Body of pancreas (tissue), 4 donors: ENCODE measurements around the gene DDX39B. TPM values are rescaled to one million over a fixed set of nuclear protein-coding genes. Genes with fewer than 3 reads are reported as not detected.

ENCODE experiments used
- ATAC-seq: fragments of 150-250 bp; one replicate; pipeline ENCODE4 v1.9.1; 2016
- DNase-seq, 4 donors: peaks; one replicate each; pipeline ENCODE4 v3.0.0-alpha.2; 2019
- H3K27ac ChIP-seq, 4 donors: fragments of 200-600 bp; sonication (generic); 1 replicate in 3 of 4; 2 replicates in 1 of 4; pipeline versions ENCODE4 v1.5.1 to v1.6.1; 2016 to 2019; ENCODE audit warnings: mild to moderate bottlenecking in 1 of 4, mixed read lengths in 1 of 4, moderate library complexity in 1 of 4
- H3K27me3 ChIP-seq, 2 donors: fragments of 200-600 bp; sonication (generic); one replicate each; pipeline ENCODE4 v1.6.0; 2016; ENCODE audit warnings: mild to moderate bottlenecking in 1 of 2
- H3K36me3 ChIP-seq, 2 donors: fragments of 200-600 bp; sonication (generic); replicated peaks in 1 of 2; 2 replicates each; pipeline ENCODE4 v1.5.1; 2016; ENCODE audit warnings: low read depth in 2 of 2; ENCODE audit not compliant: insufficient read depth in 1 of 2
- H3K4me1 ChIP-seq: fragments of 200-600 bp; sonication (generic); one replicate; pipeline ENCODE4 v1.6.0; 2016
- H3K4me3 ChIP-seq, 2 donors: fragments of 200-600 bp; sonication (generic); 1 replicate in 1 of 2; 2 replicates in 1 of 2; pipeline ENCODE4 v1.5.1; 2016 to 2019
- H3K9me3 ChIP-seq, 3 donors: fragments of 200-600 bp; sonication (generic); 1 replicate in 2 of 3; 2 replicates in 1 of 3; pipeline ENCODE4 v1.5.1; 2016
- CTCF ChIP-seq, 7 experiments: fragments of 450-650 bp in 4 of 7; fragments of 200-600 bp in 3 of 7; sonication (generic) in 3 of 7; IDR thresholded peaks; one replicate each; pipeline ENCODE4 v1.5.1; 2016 to 2019; ENCODE audit warnings: antibody characterized with exemption in 7 of 7
- POLR2A ChIP-seq, 3 donors: fragments of 450-650 bp; IDR thresholded peaks; one replicate each; pipeline ENCODE4 v1.6.1; 2016; ENCODE audit warnings: antibody characterized with exemption in 3 of 3, mild to moderate bottlenecking in 2 of 3
- WGBS, 2 donors: methylation state at CpG; one replicate each; pipeline ENCODE4 v1.1.5; 2017; 5-methylcytosine and 5-hydroxymethylcytosine counted together
- intact Hi-C: fragments of 100-400 bp; cut with DNase I; formaldehyde crosslinking; loops from one replicate; pipeline ENCODE4 v1.15.1; 2023
- small RNA-seq: library from RNA; depleted of rRNA; stranded (forward); fragments of <200 nt; gene quantifications from one replicate; pipeline ENCODE3, GENCODE V24; 2016
- total RNA-seq, 2 donors: library from RNA; depleted of rRNA; stranded (reverse); fragments of >200 nt; gene quantifications; one replicate each; pipeline ENCODE4 v1.1.0, GENCODE V29; 2016

DDX39B gene
- total RNA-seq, 2 donors from 2014 or later: 132 to 260 TPM

- H3K4me1 ChIP-seq: no peaks in the 10 kb centered on the region
Measured at GRCh38 chr6:31485055-31485454, 56.7 kb downstream of the DDX39B start.

GRCh38 chr6:31483392-31483791 is 58.4 kb downstream of the DDX39B start:
- TF ChIP-seq CTCF (IDR thresholded peaks at IDR 0.05) (no peak), POLR2A (IDR thresholded peaks at IDR 0.05) (no peak)
- ATAC-seq (no peak), DNase-seq (no peak)
- Histone ChIP-seq H3K4me1 (no peaks in the 10 kb centered on the region), H3K27me3 (no peaks in the 10 kb centered on the region), H3K9me3 (no peaks in the 10 kb centered on the region), H3K27ac (no peak overlapping the region), H3K4me3 (no peak overlapping the region), H3K36me3 (no peaks in the 10 kb centered on the region)
- WGBS, 2 donors: 30 to 45% methylated on average over 2 of the region's 2 CpGs
- intact Hi-C loops: no loop called here

More at GRCh38 chr6:31485055-31485454, 56.7 kb downstream of the DDX39B start:
- Histone ChIP-seq H3K27me3 (no peaks in the 10 kb centered on the region), H3K27ac (no peak overlapping the region), H3K4me3 (no peak overlapping the region), H3K9me3 (no peaks in the 10 kb centered on the region), H3K36me3 (no peaks in the 10 kb centered on the region)
- TF ChIP-seq POLR2A (IDR thresholded peaks at IDR 0.05) (no peak), CTCF (IDR thresholded peaks at IDR 0.05) (no peak)
- 56 to 65% methylated on average over 1 of the region's 1 CpG for WGBS, 2 donors
- intact Hi-C loops: no loop called here
- ATAC-seq (no peak), DNase-seq (no peak)

- no peak overlapping the region for H3K27ac ChIP-seq
- H3K4me1 ChIP-seq: no peaks in the 10 kb centered on the region
- no peaks in the 10 kb centered on the region for H3K36me3 ChIP-seq
- DNase-seq (no peak), ATAC-seq (no peak)
- 68 to 77% methylated on average over 11 of the region's 11 CpGs for WGBS, 2 donors
- no peak overlapping the region for H3K4me3 ChIP-seq
- intact Hi-C loops: no loop called here
- H3K27me3 ChIP-seq: no peaks in the 10 kb centered on the region
- TF ChIP-seq CTCF (IDR thresholded peaks at IDR 0.05) (no peak), POLR2A (IDR thresholded peaks at IDR 0.05) (no peak)
- no peaks in the 10 kb centered on the region for H3K9me3 ChIP-seq
Measured at GRCh38 chr6:31480574-31480973, 61.2 kb downstream of the DDX39B start.

Small RNA genes lying within 50 kb of the gene (small RNA-seq; reads per million reads assigned to genes)
- not detected for gene AL663061.1
- gene RF00019: not detected
- gene SNORD117: 84.9 reads per million, percentile 96 among the genes with 10 or more reads in this experiment
- not detected for gene SNORD84

Other genes starting within 250 kb of the DDX39B start
- gene HLA-B, start 184.8 kb downstream of the DDX39B start, total RNA-seq: 100 to 1,000 TPM; 316 to 342 TPM
- gene MICA, start 138.4 kb downstream of the DDX39B start, total RNA-seq: 10 to 100 TPM in 1 of 2 donors, 1 to 10 TPM in 1; 8.3 to 10.9 TPM
- under 1 TPM in 1 of 2 donors, not detected in 1; 0.78 TPM for gene MICB, start 43.9 kb downstream of the DDX39B start, total RNA-seq
- gene MCCD1, start 13.0 kb downstream of the DDX39B start, total RNA-seq: not detected
- 1 to 10 TPM in 1 of 2 donors, not detected in 1; 1.0 TPM for gene ATP6V1G2, start 4.6 kb upstream of the DDX39B start, total RNA-seq
- 10 to 100 TPM in 1 of 2 donors, 1 to 10 TPM in 1; 5.6 to 27.0 TPM for gene NFKBIL1, start 5.6 kb upstream of the DDX39B start, total RNA-seq
- gene LTA, start 30.3 kb upstream of the DDX39B start, total RNA-seq: not detected
- 1 to 10 TPM in 1 of 2 donors, under 1 TPM in 1; 0.66 to 1.3 TPM for gene TNF, start 33.6 kb upstream of the DDX39B start, total RNA-seq
- under 1 TPM in 1 of 2 donors, not detected in 1; 0.78 TPM for gene LTB, start 40.4 kb upstream of the DDX39B start, total RNA-seq
- gene LST1, start 44.3 kb upstream of the DDX39B start, total RNA-seq: 1 to 10 TPM; 2.9 to 6.9 TPM
- not detected for gene NCR3, start 51.0 kb upstream of the DDX39B start, total RNA-seq
- 1 to 10 TPM; 2.3 to 7.3 TPM for gene AIF1, start 73.2 kb upstream of the DDX39B start, total RNA-seq
- gene PRRC2A, start 78.7 kb upstream of the DDX39B start, total RNA-seq: 10 to 100 TPM; 48.8 to 57.4 TPM
- 100 to 1,000 TPM; 101 to 128 TPM for gene BAG6, start 110.7 kb upstream of the DDX39B start, total RNA-seq
- 1 to 10 TPM in 1 of 2 donors, not detected in 1; 1.6 TPM for gene APOM, start 113.9 kb upstream of the DDX39B start, total RNA-seq
- gene C6orf47, start 118.8 kb upstream of the DDX39B start, total RNA-seq: 10 to 100 TPM; 15.8 to 22.1 TPM
- 10 to 100 TPM in 1 of 2 donors, 1 to 10 TPM in 1; 8.9 to 10.9 TPM for gene GPANK1, start 123.0 kb upstream of the DDX39B start, total RNA-seq
- gene CSNK2B, start 124.1 kb upstream of the DDX39B start, total RNA-seq: 100 to 1,000 TPM in 1 of 2 donors, 10 to 100 TPM in 1; 98.2 to 100 TPM
- gene LY6G5B, start 128.0 kb upstream of the DDX39B start, total RNA-seq: 1 to 10 TPM; 6.9 to 8.3 TPM
- gene LY6G5C, start 139.1 kb upstream of the DDX39B start, total RNA-seq: 1 to 10 TPM in 1 of 2 donors, not detected in 1; 4.4 TPM
- 10 to 100 TPM; 24.7 to 38.1 TPM for gene ABHD16A, start 161.3 kb upstream of the DDX39B start, total RNA-seq
- not detected for gene LY6G6F, start 164.9 kb upstream of the DDX39B start, total RNA-seq
- gene LY6G6D, start 173.3 kb upstream of the DDX39B start, total RNA-seq: not detected
- not detected for gene LY6G6C, start 179.7 kb upstream of the DDX39B start, total RNA-seq
- gene MPIG6B, start 181.4 kb upstream of the DDX39B start, total RNA-seq: not detected
- gene DDAH2, start 187.3 kb upstream of the DDX39B start, total RNA-seq: 10 to 100 TPM; 23.6 to 40.5 TPM
- gene CLIC1, start 194.5 kb upstream of the DDX39B start, total RNA-seq: 10 to 100 TPM; 68.9 to 92.9 TPM
- 10 to 100 TPM in 1 of 2 donors, 1 to 10 TPM in 1; 6.7 to 12.9 TPM for gene MSH5, start 198.0 kb upstream of the DDX39B start, total RNA-seq
- 1 to 10 TPM; 2.0 to 2.6 TPM for gene SAPCD1, start 220.7 kb upstream of the DDX39B start, total RNA-seq
- gene VWA7, start 235.3 kb upstream of the DDX39B start, total RNA-seq: 1 to 10 TPM; 4.2 to 6.3 TPM